ENCODE results near the gene ANKS1B.

Gene ANKS1B

DNA sequence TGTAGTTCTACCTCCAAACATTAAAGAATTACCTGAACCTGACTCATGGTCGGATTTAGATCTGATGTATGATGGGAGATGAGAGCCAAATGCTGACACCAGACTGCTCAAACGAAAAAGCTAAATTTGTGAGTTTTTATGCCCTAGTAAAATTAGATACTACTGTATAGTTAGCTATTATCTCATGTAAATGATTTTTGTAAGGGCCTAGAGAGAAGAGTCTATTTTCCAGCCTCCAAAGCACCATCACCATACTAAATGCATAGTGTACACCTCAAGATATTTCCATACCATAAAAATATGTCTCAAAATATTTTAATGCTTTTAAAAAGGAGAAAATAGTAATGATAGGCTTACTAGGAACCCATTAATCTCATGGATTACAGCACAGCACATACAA, 18.3 kb downstream of the ANKS1B start:
- in situ Hi-C loops (cut with HindIII; ENCODE audit: low sequenced_read_pairs), result no loop called here

DNA sequence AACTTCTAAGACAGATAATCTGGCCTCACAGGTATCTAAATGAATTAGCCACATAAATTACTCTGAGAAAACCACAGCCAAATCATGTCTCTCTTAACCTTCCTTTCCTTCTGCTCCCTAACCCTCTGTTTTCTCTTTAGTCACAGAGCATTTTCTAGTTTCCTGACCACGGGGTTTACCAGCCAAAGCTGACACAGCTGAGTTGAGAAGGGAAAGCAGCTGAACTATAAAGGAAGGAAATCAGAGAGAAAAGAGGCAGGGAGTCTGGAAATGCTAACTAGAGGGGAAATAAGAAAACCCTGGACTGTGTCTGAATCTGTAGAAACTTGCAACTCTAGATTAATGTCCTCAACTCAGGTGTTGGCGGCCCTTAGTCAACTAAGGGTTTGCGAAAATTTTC, 24.4 kb downstream of the ANKS1B start:
- in situ Hi-C loops (cut with HindIII; ENCODE audit: low sequenced_read_pairs), result no loop called here

DNA sequence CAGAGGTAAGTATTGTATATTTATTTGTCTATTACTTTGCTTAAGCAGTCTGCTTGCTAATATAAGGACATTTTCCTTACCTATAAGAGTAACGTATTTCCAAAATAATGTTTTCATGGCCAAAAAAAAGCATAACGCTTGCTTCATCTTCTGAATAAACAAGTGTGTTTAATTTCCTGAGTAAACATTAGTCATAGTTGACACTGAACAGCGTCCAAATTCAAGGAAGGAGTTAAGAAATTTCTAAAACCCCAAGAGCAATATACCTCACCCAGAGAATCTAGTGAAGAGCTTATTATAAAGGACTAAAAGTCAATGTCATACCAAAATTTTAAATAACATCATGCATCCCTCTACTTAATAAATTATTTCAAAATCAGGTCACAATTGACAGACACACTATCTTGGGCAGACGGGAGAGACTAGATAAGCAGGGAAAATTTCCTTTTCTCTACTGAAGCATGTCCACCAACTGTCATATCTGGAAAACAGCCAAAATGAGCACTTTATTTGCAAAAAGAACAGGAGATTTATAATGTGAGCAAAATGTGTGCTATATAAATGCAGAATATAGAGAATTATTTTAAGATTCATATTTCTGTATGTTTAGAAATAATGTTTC, 25.1 kb downstream of the ANKS1B start:
- in situ Hi-C loops (cut with HindIII; ENCODE audit: low sequenced_read_pairs), result no loop called here

DNA sequence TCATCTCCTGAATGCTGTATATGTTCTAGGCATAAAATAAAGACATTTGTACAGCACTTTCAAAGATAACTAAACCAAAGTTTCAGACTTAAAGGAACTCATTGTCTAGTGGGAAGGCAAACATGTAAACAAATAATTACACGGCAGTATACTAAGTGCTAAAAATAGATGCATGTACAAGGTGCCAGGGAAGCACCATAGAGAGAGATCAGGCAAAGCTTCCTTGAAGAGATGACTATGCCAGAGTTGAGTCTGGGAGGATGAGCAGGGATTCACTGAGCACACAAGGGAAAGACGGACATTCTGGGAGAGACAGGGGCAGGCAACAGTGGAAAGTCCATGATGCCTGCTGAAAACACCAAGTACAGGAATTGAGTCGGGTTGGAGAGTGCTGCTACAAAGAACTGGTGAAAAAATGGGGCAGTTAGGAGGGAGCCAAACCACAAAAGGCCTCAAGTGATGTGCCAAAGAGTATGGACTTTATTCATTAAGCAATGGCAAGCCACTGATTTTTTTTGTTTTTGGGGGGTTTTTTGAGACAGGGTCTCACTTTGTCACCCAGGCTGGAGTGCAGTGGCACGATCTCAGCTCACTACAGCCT, 26.8 kb downstream of the ANKS1B start:
- in situ Hi-C loops (cut with HindIII; ENCODE audit: low sequenced_read_pairs), result no loop called here

DNA sequence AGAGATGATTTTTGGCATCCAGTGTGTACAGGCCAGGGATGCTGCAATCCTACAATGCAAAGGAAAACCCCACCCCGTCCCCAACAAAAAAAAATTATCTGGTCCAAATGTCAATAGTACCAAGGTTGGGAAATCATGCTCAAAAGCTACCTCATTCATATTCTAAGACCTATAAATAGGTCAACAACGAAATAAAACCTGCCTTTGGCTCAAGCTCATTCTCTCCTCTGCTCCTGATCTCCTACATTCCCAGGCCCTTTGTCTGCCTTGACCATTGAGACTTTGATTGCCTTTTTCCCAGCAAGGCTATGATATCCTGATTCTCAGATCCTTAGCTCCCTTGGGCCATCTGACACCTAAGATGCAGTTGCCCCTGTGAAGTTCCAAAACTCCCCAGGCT, 30.0 kb downstream of the ANKS1B start:
- in situ Hi-C loops (cut with HindIII; ENCODE audit: low sequenced_read_pairs), result no loop called here

DNA sequence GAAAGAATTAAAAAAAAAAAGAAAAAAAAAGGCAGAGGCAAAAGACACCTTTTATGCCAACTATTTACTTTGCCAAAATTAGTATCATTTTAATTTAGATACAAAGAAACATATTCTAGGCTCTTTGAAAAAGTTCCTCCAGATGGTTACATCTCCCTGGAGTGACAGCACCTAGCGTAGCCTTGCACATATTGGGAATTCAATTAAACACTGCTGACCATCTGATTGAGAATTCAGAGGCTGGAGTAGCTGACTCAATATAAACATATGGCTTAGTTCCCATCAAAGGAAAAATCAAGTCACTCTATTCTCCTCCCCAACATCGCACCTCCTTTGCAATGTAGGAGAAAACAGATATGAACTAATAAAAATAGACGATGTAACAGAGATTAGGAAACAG, 36.4 kb downstream of the ANKS1B start:
- in situ Hi-C loops (cut with HindIII; ENCODE audit: low sequenced_read_pairs), result no loop called here

DNA sequence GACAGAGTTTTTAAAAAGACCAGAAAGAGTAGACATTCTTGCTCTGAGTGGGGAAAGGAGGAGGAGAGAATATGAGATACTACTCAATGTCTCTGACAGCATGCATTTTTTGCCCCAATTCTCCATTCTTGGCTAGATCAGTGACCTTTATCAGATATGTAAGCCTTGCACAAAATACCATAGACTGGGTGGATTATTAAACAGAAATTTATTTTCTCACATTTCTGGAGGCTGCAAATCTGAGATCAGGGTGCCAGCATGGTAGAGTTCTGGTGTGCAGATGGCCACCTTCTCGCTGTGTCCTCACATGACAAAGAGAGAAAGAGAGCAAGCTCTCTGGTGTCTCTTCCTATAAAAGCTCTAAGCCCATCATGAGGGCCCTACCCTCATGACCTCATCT, 38.6 kb downstream of the ANKS1B start:
- in situ Hi-C loops (cut with HindIII; ENCODE audit: low sequenced_read_pairs), result no loop called here

DNA sequence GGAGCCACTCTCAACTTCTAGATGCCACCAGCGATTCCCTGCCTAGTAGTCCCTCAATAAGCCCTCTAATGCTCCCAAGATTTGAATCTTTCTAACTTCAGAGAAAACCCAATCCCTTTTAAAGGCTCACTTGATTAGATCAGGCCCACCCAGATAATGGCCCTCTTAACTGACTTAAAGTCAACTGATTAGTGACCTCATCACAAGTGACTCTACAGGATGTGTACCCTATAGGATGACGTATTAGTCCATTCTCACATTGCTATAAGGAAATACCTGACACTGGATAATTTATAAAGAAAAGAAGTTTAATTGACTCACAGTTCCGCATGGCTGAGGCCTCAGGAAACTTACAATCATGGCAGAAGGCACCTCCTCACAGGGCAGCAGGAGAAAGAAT, 49.1 kb downstream of the ANKS1B start:
- in situ Hi-C loops (cut with HindIII; ENCODE audit: low sequenced_read_pairs), result no loop called here

DNA sequence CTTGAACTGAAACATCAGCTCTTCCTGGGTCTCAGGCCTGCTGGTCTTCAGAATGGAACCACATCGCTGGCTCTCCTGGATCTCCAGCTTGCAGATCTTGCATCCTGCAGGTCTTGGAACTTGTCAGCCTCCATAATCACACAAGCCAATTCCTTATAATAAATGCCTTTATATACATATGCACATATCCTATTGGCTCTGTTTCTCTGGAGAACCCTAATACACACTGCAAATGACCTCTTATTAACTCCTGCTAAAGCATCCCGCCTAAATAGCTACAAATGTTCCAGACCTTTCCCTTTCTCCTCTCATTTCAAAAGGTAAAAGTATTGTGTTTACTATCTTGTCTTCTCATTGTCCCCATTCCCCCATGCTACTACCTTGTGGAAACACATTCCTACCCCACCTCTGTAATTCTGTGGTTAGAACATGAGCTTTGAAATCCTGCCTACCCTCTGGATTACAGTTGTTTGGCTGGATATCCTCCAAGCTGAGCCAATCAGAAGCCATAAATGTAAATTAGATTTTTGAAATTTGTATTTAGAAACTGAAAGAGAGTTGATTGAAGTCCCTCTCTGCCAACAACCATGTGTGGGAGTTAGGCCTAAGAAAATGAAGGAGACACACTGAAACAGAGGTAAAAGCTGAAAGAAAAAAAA, 58.1 kb downstream of the ANKS1B start:
- in situ Hi-C loops (cut with HindIII; ENCODE audit: low sequenced_read_pairs), result no loop called here

DNA sequence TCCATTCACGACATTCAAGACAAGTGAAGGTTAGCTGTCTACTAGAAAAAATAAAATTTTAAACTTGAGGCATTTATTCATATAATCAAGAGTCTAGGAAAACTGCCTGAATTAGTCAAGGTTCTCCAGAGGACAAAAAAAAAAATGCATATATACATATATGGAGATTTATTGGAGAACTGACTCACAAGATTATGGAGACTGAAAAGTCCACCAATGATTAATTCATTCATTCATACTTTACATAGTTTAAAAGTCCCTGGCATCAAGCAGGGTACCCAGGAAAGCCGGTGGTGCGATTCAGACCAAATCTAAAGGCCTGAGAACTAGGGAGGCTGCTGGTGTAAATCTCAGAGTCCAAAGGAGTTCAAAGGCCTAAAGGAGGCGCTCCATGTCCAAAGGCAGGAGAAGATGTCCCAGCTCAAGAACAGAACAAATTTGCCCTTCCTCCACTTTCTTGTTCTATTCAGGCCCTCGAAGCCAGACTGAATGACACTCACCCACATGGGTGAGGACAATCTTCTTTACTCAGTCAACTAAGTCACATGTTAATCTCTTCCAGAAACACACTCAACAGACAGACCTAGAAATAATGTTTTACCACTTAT, 64.3 kb downstream of the ANKS1B start:
- in situ Hi-C loops (cut with HindIII; ENCODE audit: low sequenced_read_pairs), result no loop called here

DNA sequence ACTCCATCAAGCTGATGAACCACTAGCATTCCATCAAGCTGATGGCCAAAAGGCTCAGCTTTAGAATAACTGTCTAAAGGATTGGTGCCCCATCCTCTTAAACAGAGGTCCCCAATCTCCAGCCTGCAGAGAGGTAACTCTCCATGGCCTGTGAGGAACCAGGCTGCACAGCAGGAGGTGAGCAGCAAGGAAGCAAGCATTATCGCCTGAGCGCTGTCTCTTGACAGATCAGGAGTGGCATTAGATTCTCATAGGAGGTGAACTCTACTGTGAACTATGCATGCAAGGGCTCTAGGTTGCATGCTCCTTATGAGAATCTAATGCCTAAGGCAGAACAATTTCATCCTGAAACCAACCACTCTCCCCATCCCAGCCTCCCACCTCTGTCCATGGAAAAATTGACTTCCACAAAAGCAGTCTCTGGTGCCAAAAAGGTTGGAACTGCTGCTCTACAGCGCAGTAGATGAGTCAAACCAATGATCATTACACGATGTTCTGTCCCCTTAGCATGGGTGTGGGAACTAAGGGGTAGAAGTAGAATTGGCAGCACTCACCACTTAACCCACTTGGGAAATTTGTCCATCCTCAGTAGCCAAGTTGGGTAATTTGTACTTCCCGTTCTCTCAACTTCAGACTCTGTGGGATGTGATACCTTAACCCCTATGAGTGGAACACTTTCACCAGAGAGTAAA, 66.9 kb downstream of the ANKS1B start:
- in situ Hi-C loops (cut with HindIII; ENCODE audit: low sequenced_read_pairs), result no loop called here

DNA sequence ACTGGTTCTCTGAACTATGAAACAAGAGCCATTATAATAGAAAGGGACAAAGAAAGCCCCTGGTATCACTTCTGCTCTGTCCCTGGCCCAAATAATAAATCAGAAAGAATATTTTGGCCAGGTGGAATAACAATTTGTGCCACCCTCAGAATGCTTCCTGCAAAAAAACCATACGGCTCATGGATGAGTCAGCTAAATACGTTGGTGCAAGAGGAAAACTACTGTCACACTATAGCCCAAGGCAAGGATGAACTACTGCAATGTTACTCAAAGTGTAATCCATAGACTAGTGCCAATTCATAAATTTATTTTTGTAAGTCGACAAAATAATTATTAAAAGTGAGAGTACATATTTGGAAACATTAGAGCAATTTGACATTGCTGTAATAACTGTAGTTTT, 68.2 kb downstream of the ANKS1B start:
- in situ Hi-C loops (cut with HindIII; ENCODE audit: low sequenced_read_pairs), result no loop called here

DNA sequence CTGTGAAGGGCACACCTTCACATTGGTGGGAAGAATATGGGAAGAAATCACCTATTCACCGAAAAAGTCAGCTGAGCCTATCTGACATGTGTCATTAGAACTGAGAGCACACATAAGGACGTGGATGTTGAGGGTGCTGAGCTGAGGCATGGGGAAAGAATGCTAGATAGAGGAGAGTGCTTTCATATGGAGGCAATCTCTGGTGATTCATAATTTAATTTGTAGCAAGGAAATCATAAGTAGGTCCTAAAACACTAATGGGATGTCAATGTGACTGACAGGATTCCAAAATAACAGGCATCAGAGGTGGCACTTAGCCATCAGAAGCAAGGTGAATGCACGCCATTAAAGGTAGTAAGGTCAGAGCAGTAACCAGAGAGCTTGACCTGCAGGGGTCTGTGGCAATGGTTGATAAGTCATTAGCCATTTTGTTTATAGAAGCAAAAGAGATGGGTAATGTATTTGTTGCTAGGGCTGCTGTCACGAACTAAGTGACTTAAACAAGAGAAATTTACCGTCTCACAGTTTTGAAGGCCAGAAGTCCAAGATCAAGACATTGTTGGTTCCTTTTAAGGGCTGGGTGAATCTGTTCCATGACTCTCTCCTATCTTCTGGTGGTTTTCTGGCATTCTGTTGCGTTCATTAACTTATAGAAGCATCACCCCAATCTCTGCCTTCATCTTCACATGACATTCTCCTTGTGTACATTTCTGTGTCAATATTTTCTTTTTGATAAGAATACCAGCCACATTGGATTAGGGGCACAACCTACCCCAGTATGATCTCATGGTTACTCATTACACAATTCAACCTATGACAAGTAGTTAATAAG, 69.3 kb downstream of the ANKS1B start:
- in situ Hi-C loops (cut with HindIII; ENCODE audit: low sequenced_read_pairs), result no loop called here

DNA sequence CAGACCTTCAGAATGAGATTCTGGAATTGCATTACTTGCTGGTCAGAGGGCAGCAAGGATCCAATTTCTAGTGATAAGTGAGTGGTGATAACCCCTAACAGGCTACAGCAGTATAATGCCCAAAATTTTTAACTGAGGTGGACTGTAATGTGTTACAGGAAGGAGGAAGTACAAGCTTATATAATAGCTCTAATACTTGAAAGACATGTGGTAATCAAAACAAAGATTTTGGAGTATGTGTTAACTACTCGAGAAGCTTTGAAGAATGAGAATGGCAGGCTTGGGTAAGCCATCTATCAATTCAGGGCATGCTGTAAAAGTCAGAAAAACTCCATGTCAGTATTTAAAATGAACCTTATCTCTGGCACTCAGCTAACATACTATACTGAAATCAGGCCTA, 70.5 kb downstream of the ANKS1B start:
- in situ Hi-C loops (cut with HindIII; ENCODE audit: low sequenced_read_pairs), result no loop called here

DNA sequence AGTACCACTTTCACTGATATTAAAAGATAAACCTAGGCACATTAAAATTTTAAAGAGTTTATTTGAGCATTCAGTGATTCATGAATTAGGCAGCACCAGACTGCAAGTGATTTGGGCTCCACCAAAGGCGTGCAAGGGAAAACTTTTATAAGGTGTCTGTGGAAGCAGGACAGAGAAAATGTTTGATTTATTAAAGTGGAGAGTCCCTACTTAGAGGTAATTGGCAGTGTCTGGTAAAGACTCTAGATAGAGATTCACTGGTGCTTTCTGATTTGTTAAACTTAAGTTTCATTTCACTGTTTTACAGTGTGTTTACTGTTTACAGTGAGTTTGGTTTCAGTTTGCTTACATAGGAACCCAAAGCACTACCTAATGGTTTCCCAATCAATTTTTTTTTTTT, 72.8 kb downstream of the ANKS1B start:
- in situ Hi-C loops (cut with HindIII; ENCODE audit: low sequenced_read_pairs), result no loop called here

DNA sequence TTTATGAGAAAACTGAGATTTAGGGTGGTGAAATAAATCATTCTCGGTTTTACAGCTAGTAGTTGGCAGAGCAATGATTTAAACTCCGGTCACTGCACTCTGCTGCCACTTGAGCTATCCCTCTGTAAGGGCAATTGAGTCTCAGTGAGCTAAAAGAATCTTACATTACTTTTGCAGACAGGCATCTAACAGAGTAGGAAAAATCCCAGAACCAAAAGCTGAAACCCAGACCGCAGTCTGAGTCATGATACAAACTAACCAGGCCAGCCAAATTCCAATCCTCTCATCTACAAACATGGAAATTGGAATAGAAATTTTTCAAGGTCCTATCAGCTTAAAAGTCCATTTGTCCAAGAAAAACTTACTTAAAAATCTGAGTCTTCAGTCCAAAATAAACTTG, 73.7 kb downstream of the ANKS1B start:
- in situ Hi-C loops (cut with HindIII; ENCODE audit: low sequenced_read_pairs), result no loop called here

DNA sequence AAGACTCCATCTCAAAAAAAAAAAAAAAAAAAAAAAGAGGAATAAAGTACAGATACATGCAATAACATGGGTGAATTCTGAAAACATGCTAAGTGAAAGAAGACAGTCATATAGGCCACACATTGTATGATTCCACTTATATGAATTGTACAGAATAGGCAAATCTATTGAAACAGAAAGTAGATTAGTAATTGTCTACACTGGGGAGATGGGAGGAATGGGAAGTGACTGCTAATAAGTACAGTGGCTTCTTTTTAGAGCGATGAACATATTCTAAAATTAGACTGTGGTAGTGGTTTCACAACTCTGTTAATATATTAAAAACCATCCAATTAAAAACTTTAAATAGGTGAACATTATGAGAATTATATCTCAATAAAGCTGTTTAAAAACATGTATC, 74.4 kb downstream of the ANKS1B start:
- in situ Hi-C loops (cut with HindIII; ENCODE audit: low sequenced_read_pairs), result no loop called here

DNA sequence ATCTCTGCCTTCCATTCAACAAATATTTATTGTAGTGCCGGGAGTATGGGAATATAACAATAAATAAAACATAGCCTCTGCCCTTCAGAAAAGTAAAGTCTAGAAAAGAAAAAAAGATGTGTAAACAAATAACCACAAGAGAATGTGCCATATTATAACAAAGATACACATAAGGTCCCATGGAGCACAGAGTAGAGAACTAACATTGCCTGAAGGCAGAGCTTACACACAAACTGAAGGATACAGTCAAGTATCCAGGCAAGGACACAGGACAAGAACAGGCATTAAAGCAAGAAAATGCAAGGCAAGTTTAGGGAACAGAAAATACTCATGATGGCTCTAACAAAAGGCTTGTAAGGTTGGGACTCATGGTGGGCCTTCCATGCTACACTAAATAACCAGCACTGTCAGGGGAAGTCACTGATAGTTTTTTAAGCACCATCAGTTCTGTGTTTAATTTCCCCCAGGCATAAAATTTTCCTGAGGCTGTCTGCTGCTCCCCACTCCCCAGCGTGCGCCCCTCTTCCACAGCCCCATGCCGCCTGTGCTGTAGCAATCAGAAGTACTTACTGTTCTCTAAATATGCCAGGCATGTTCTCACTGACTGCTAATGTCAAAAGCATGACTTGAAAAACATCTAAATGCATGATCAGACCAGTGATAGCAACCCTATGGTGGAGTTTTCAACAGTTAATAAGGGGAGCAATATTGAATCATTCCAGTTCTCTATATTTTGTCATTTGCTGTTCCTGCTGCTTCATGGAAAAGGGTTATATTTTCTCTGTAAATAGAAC, 77.8 kb downstream of the ANKS1B start:
- in situ Hi-C loops (cut with HindIII; ENCODE audit: low sequenced_read_pairs), result no loop called here

DNA sequence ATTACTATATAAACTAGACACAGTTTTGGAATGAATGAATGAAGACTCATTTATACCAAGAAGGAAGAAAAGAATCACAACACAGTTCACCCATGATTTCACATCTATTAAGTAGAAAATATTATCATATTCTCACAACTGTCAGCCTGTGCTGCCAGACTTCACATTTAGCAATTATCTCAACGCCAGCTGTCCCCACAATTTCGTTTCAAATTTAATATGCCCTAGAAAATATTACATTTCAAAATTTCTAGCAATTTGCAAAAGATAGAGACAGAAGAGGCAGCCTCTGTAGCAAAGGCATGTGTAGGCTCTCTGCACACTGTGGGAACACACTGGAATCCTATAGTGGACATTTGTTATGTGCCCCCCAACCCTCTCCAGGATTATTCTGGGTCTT, 83.6 kb downstream of the ANKS1B start:
- in situ Hi-C loops (cut with HindIII; ENCODE audit: low sequenced_read_pairs), result no loop called here

DNA sequence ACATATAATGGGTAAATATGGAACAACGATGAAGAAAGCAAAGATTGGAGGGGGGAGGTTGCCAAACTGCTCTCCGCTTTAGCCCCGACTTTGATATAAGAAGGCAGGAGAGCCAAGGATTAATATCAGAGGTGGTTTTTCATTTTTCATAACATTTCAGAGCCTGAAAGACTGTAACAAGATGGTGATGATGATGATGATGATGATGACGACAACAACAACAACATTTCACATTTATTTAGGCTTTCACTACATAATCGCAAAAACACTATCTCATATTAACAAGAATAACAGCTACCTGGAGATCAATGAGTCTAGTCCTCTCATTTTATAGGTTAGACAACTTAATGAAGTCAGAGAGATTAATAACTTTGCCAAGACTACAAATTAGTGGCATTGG, 86.1 kb downstream of the ANKS1B start:
- in situ Hi-C loops (cut with HindIII; ENCODE audit: low sequenced_read_pairs), result no loop called here
